ENCODE data around the gene MRGPRF. TPM values are rescaled to one million over a fixed set of nuclear protein-coding genes. Genes with fewer than 3 reads are reported as not detected.

The MRGPRF gene
- total RNA-seq, 1 donor from 2014 or later = 29.8 TPM

- peak; percentile 87 for DNase-seq (ENCODE audit: low spot score)
These were observed 9.7 kb downstream of the MRGPRF start for GRCh38 chr11:69003301-69003865.

GRCh38 chr11:69002570-69003231 lies 10.3 kb downstream of the MRGPRF start:
- peak; percentile 77 for DNase-seq (ENCODE audit: low spot score)

GRCh38 chr11:69002110-69002569 lies 10.9 kb downstream of the MRGPRF start:
- peak; percentile 16 for DNase-seq (ENCODE audit: low spot score)

DNA sequence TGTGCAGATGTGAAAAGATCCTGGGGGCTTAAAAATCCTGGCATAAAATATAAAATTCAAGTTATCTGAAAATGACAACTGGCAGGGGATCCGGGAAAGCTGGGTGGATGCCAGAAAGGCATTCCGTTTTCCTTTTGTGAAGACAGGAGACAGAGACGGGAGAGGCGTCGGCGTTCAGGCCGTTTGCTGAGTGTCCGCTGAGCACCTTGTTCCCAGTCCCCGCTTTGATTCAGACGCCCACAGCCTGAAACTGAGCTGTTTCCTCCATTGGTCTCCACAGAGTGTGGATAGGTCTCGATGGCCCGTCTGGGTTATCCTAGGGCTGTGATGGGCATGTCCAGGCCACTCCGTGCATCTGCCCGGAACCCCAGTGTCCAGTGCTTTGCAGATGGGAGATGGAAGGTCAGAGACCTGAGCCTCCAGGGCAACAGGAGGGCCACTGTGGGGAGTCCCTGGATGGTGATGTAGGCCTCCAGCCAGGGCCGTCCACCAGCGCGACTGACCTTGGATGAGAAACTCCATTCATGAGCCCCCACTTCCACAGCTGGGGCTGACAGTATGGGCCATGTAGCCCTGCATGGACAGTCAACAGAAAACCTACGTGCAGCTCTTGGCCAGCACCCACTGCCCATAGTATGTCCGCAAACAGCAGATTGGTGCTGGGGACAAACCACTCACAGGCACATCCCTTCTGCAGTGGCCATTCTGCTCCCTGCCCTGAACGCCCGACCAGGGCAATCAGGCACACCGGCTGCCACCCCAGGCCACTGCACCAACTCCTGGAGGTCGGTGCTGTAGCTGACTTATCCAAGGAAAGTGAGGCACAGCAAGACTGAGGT lies 11.6 kb downstream of the MRGPRF start:
- DNase-seq (ENCODE audit: low spot score) = peak; percentile 89

DNA sequence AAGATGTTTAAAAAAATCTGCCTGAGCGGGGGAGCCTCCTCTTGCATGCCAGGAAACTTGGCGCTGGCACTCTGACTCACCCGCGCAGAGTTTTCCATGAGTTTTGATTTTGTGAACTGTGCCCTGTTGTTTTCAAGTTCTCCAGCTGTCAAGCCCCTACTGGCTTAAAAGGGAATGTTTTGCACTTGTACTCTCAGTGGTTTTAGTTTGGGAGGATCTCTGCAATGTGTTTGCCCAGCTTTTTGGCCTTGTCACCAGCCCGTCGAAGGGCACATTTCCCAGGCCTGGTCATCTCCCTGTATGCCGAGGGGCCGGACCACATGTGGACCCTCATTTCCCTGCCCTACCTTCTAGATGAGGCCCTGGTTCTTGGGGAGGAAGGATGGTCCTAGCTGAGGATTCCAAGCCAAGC lies 12.2 kb downstream of the MRGPRF start:
- peak; percentile 89 for DNase-seq (ENCODE audit: low spot score)

GRCh38 chr11:69000391-69000790 lies 12.7 kb downstream of the MRGPRF start:
- DNase-seq (ENCODE audit: low spot score) = peak; percentile 41

GRCh38 chr11:68999748-69000355 lies 13.2 kb downstream of the MRGPRF start:
- peak; percentile 55 for DNase-seq (ENCODE audit: low spot score)

GRCh38 chr11:68999093-68999747 lies 13.8 kb downstream of the MRGPRF start:
- DNase-seq (ENCODE audit: low spot score) = peak; percentile 51

DNA sequence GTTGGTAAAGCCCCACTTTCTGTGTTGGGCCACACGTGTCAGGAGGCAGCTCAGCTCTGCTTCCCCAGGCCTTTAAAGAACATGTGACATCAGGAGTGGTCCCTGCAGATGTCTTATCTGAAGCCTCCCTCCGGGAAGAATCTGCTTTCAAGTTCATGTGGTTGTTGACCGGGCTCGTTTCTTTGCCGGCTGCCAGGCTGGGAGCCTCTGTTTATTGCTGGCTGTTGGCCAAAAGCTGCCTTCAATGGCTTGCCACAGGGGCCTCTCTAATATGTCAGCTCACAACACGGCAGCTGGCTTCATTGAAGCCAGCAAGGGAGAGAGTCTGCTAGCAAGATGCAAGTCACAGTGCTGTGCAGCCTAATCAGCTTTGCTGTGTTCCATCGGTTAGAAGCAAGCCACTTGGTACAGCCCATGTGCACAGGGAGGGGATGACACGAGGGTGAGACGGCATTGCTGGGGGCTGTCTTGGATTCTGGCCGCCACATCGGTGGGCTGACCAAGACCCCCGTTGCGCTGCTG lies 14.6 kb downstream of the MRGPRF start:
- DNase-seq (ENCODE audit: low spot score) = peak; percentile 69

DNA sequence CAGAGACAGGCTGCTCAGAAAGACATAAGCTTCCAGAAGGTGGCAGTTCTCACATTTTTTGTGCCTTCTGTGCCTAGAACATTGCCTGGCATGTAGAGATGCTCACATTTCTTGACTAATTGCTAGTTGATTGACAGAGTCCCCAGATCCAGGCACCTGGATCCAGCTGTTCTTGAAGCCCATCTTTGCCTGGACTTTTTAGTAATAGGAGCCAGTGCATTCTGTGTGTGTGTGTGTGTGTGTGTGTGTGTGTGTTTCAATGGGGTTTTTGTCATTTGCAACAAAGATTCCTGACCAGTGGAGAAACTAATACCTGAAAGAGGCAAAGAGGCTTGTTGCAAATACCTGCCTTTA lies 15.1 kb downstream of the MRGPRF start:
- DNase-seq (ENCODE audit: low spot score) = no peak

- DNase-seq (ENCODE audit: low spot score) = peak; percentile 43
These were observed 15.7 kb downstream of the MRGPRF start for GRCh38 chr11:68997124-68997994.

DNA sequence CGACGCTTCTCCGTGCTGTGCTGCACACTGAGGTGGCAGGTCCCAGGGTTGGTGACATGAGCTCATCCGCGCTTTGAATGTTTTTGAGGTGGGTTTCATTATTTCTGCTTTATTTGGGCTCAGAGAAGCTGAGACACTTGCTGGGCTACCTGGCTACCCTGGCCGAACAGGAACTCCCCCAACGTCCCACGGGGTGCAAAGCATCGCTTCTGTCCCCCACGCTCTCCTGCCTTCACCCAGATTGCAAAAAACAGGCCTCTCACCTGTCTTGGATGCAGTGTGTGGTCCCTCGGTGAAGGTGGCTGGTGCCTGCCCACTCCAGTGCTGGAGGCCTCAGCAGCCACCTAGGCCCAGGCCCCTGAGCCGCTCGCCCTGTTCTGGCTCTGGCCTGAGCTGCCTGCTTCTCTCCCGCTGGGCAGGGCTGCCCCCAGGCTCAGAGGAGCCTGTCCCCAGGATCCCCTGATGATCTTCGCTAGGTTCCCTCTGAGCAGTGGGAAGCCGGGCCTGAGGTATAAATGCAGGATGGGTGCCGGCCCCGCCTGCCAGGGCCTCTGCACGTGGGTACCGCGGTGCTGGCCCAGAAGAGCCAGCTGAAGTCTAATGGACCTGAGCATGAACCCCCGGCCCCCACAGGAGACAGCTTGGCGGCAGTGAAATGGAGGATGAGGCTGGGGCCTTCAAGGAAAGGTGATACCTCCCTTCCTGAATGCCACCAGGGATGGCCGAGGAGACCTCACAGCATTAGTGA lies 16.5 kb downstream of the MRGPRF start:
- DNase-seq (ENCODE audit: low spot score) = peak; percentile 77

DNA sequence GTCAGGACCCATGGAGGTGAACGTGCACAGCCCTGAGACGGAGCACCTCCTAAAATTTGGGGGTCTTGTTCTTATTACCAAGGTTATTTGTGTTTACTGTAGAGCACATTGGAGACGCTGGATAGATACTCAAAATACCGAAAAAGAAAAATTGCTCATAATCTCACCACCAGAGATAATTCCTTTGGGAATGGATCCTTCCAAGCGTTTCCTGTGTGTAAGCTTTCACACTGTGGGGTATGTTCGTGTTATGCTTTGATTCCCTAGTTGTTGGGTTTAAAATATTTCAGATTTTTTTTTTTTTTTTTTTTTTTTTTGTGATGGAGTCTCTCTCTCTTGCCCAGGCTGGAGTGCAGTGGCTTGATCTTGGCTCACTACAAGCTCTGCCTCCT lies 18.2 kb downstream of the MRGPRF start:
- DNase-seq (ENCODE audit: low spot score) = no peak

GRCh38 chr11:68994161-68994893 lies 18.7 kb downstream of the MRGPRF start:
- DNase-seq (ENCODE audit: low spot score) = peak; percentile 85

GRCh38 chr11:68993546-68993945 lies 19.5 kb downstream of the MRGPRF start:
- peak; percentile 6 for DNase-seq (ENCODE audit: low spot score)

DNA sequence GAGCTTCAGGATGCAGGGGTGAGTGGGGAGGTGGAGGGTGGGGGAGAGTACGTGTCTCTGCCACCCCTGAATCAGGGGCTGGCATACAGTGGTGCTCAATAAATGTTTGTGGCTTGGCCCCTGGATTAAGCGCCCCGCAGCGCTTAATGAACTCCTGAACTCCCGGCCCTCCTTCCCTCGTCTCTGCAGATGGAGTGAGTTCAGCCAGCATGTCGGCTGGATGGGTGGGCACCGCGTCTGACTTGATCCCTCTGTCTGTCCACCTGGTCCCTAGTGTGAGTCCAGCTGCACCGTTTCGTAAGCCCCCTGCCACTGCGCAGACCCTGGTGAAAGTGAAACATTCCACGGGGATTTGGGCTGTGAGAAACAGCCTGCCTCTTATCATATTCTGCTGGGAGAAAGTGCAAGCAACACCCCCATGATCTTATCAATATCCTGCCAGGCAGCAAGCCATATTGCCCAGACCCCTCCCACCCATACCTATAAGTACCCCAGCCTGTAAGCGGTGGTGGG lies 20.2 kb downstream of the MRGPRF start:
- peak; percentile 72 for DNase-seq (ENCODE audit: low spot score)

GRCh38 chr11:68990995-68991780 lies 21.9 kb downstream of the MRGPRF start:
- DNase-seq (ENCODE audit: low spot score) = peak; percentile 82

Data from mesenteric fat pad (tissue), 1 donor.